Myocyte (in vitro differentiated cells): ENCODE results near the gene NR5A2. TPM values are rescaled to one million over a fixed set of nuclear protein-coding genes. Genes with fewer than 3 reads are reported as not detected.

Experiments
- DNase-seq: peaks from one replicate; pipeline ENCODE4 v3.0.0-alpha.2; 2012; ENCODE audit warnings: low read depth
- polyA plus RNA-seq: library from polyadenylated mRNA; unstranded; fragments of >200 nt; gene quantifications from one replicate; pipeline ENCODE4 v1.2.1, GENCODE V29; 2012; ENCODE audit warnings: missing spikeins
- total RNA-seq: library from RNA; depleted of rRNA; stranded (reverse); fragments of >200 nt; gene quantifications from 2 replicates; pipeline ENCODE4 v1.2.3, GENCODE V29; 2014

The NR5A2 gene
- not detected in 2 replicates for total RNA-seq
- not detected for polyA plus RNA-seq

DNA sequence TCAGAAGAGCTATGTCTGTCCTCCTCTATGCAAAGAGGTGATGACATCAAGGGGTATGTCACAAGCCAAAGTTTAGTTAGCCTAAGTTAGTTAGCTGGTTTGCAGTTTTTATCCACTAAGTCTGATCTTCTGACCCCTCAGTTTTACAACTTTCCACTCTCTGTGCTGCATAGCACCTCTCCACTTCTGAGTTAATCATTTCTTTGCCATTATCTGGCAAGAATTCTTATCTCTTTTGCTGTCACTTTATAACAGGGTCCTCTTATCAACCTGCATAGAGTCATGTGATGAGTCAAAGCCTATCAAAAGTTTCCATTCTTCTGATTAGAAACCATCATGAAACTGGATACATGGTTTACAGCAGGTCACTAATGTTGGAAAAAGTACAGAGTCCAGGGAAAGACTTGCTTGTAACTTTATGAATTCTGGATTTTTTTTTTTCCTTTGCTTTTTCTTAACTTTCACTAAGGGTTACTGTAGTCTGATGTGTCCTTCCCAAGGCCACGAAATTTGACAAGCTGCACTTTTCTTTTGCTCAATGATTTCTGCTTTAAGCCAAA, at the start of gene NR5A2:
TSS of gene NR5A2 (plus strand) at position 447 of the 560 bp plus-strand sequence. CDS start 138 bp downstream, outside the sequence.
- no peak for DNase-seq

DNA sequence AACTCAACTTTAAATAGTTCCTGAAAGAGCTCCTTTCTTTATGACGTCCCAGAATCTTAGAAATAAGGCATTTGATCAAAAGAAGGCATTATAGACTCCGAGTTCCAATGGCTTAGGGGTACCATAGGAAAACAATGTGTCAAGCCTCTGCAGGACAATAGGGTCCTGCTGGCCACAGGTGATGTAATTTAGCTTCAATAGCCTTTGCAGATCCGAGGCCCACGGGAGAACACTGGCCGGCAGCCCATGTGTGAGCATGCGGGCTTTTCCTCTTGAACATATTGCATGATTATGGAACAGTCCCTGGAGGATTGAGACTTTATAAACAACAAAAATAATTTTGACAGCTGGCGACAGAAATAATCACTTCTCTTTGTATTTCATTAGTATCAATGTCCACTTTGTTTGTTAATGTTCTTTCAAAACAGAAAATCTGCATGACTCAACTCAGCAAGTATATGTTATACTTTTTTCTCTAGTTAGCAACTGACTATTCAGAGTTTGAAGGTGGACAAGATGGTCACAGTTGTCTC, 49.0 kb upstream of the NR5A2 start:
- DNase-seq = no peak

DNA sequence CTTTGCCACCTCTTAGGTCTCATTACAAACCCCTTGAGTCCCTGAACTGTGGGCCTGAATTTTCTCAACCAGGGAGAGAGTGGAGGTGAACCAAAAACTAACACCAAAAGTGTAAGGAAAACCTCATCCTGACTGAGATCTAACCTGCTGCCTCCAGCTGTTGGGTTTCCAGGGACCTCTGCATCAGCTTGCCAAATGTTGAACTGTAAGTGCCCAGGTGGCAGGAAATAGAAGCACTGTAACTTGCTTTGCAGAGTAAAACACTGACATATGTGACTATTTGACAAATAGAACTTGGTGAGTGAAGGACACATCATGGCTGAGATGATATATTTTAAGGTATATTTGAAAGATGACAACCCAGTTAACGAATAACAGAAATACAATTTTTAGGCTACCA, 48.4 kb upstream of the NR5A2 start:
- no peak for DNase-seq

DNA sequence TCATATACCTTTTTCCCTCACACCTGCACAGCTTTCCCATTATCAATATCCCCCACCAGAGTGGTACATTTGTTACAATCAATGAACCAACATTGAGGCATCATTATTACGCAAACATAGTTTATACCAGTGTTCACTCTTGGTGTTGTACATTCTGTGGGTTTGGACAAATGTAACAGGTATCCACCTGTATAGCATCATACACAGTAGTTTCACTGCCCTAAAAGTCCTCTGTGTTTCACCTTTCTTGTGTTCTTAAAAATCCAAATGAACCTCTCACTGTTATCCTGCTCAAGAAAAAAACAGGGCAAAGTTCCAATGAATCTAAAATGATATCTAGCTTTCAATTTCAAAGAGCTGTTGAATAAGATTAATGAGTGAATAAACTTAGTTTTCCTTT, 45.9 kb upstream of the NR5A2 start:
- no peak for DNase-seq

DNA sequence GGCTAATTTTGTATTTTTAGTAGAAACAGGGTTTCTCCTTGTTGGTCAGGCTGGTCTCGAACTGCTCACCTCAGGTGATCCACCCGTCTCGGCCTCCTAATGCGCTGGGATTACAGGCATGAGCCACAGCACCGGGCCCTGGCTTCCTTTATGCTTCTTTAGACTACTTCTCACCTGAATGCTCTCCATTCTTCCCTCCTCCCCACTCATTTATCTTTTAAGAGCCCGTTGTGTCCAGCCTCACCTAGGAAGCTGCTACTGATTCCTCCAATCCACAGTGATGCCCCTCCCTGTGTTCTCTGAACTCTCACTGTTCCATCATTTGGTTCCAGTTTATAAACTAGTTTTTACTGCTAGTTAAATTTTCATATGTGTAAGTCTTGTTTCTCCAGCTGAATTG, 44.9 kb upstream of the NR5A2 start:
- DNase-seq = no peak

DNA sequence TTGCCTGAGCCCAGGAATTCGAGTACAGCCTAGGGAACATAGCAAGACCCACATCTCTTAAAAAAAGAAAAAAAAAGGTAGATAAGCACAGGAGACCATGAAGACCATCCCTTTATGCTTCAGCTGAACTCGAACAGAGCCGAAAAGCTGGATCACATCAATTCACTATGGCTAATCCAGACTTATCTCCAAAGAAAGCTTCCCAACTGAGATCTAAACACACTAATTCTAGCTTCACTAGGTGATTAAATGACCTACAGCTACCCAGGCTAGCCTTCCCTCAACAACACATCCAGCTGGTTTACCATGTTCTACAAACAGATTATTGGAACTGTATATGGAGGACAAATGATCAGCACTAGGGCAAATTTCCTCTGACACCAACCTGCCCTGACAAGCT, 44.0 kb upstream of the NR5A2 start:
- DNase-seq = no peak

DNA sequence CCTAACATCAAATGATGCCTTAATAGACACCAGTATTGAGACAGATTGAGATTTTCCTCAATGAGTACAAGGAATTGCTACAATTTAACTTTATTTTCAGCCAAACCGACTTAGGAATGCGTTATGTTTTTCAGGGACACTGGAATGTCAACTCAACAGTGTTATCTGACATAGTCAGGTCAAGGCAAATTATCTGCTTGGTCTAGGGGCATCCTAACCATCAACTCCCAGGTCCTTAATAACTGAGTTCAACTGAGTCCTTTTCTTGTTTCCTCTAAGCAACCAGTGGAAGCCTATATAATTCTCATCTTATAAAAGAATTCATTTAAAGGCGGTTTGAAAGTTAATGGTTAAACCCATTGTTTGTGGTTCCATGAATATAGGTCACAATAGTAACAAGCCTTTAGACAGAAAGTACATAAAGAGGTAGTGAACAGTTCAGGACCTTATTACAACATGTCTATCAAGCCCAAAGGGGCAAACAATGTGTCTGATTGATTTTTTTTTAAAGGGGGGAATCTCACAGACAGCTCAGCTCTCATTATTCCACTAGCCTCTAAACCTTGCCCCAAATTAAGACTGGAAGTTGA, 32.3 kb upstream of the NR5A2 start:
- DNase-seq = no peak

DNA sequence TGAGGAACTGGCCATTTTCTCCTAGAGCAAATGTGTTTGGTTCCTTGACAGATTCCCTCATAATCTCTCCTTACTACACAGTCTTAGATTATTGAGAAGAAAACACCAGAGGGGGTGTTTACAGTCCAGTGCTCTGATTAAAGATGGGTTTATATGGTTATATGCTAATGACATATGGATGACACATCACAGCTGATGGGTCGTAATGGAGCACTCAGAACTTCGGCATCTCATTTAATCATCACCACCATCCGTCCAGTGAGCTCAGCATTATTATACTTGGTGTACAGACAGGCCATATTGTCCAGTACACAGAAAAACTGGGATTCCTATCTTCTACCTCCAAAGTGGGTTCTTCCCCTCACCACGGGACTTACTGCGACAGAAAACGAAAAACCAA, 22.3 kb upstream of the NR5A2 start:
- no peak for DNase-seq

DNA sequence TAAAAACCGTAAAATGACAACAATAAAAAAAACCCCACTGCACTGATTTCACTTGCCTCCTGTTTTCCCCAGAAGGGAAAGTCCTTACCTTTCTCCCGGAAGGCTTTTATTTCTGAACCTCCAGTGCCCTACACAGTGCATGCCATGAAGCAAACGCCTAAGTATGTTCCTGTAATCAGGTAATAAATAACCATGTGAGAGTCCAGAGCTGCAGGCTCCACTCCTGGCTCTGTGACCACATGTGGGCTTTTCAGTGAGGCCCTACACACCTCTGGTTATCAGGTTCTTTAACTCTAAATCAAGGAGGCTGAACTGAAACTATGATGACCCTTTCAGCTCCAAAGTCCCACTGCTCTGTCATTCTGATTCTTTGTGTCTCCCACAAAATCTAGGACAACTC, 20.8 kb upstream of the NR5A2 start:
- no peak for DNase-seq

DNA sequence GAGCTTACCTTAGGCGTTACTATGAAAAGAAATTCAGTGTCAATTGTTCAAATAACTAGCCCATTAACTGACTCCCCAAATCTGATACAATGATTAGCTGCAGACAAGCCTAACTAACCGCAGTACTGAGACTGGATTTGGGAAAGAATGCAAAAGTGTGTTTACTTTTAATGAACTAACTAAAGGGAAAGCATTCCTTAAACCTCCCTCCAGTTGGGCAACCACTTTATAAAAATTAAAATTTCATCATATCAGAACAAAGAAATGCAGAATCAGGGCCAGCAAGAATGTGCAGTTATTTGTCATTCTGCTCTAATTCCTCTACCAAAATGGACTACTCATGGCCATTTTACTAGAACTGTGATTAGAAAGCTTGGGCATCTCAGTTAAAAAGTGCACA, 11.7 kb upstream of the NR5A2 start:
- no peak for DNase-seq

DNA sequence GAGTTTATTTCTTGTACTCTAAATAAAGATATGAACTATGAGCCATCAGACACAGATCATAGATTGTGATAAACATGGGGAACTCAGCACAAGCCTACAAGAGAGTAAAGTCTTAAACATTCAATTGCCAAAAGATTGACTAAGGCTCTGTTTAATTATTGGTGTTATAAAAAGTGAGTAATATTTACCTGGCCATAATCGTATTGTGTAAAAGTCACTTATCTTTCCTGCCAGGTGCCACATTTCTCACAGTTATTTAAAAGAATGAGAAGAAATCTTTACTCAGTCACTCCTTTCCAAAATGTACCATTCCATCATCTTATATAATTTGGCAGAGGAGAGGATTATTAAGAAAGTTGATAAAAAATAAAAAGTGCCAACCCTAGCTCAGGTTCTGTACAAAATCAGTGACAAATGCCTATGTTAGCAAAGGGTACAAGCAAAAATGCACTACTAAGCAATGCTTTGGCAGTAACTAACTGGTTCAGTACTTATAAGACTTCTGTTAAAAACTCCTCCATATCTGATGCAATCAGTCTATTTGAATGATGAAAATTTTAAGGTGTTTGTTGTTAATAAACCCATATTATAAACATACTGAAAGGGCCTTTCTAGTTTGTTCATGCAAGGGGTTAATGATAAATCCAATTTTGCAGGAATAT, 5.8 kb upstream of the NR5A2 start:
- DNase-seq = no peak

DNA sequence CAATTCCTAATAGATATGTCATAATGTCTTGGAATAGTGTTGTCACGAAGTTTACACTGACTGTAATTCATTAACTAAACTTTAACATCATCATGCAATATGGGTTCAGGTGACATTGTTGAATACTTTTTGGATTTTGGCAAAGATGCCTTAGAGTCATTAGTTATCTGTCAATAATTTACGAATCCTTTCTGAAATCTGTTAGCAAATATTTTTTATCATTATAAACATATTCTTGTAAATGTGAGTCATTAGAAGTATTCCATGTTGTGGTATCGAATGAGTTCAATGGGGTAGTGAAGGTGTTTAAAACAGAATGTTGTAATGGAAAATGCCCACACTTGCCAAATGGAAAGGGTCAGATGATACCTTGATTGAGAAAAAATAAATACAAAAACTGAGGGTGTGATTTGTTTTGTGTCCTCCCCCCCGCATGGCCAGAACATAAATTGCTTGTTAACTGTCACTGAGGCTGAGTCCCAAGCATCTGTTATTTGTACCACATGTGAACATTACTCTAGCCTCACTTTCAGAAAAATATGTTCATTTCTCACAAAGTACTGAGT, 5.2 kb upstream of the NR5A2 start:
- DNase-seq = no peak

DNA sequence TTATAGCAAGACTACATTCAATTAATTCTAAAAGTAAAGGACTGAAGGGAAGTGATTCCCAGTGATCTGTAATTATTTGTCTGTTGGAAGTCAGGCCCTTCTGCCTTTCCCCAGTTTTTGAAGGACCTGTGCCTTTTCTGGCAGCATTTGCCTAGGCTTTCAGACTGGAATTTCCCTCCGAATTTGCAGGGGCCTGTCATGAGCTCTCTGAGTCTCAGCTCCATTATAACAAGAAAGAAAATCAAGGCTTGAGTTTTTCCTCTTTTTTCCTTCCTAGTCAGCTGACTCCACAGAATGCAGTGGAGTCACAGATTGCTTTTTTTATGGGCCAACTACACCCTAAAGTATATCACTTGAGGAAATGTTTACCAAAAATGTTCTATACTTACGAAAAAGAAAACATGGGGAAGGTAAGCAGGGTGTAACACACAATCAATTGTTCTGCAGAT, 1.1 kb downstream of the NR5A2 start:
- no peak for DNase-seq

DNA sequence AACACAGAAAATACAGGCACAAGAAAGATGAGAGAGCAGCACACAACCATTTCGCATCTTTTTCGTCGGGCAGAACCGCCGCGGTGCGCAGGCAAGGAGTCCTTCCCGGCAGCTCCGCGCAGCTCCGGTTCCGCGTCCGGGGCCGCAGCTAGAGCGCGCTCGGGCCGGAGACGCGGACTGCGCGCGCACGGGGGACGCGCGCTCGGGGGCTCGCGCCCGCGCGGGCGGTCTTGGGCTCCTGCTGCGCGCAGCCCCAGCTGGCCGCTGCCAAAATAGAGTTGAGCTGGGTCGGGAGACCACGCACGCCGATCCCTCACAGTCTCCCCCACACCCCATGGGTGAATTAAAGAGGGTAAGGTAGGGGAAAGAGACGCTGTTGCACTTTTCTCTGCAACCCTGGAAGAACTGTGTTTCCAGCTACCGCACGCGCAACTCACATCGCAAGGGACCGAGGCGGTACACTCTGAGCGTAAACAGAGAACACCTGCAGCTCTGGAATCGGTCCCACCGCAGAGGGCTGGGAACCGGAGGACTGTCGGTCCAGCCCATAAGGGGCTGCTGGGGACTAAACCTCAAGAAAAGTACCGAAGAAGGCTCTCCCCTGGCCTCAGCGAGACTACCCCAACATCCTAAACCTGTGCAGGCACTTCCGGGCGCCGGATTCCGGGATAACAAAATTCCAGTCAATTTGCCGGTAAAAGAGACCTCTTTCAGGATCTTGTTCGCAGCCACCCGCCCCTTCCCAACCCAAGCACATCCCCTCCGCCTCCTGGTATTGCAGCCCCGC, 1.7 kb downstream of the NR5A2 start:
- DNase-seq = no peak

DNA sequence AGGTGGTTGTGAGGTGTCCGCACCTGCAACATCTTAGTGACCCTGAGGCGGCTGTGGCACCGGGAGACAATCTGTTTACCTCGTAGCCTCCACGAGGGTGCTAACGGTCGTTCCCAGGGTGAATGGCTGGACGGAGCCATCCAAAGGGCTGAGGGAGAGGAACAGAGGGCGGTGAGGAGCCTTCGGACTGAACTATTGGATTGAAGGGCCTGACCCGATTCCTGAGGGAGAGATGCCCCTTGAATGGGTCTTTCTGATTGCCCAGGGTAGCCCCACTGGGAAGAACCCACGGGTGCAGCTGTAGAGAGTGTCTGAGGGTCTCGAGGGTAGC, 2.3 kb downstream of the NR5A2 start:
- no peak for DNase-seq

DNA sequence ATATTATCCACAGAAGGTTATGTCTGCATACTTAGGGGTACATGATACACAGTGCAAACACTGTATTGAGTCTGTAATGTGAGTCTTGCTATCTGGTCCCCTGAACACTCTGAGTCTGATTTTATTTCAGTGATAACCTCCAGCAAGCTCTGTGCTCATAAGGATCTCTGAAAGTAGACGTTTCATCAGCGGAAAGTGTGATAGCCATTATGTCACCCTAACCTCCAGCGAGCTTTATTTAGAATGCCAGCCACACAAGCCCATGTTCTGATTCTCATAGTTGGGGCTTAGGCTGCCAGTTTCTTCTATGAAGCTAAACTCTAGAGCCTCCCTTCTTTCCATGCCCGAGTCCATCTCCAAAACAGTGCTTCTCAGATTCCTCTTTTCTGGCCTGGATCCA, 3.3 kb downstream of the NR5A2 start:
- no peak for DNase-seq

DNA sequence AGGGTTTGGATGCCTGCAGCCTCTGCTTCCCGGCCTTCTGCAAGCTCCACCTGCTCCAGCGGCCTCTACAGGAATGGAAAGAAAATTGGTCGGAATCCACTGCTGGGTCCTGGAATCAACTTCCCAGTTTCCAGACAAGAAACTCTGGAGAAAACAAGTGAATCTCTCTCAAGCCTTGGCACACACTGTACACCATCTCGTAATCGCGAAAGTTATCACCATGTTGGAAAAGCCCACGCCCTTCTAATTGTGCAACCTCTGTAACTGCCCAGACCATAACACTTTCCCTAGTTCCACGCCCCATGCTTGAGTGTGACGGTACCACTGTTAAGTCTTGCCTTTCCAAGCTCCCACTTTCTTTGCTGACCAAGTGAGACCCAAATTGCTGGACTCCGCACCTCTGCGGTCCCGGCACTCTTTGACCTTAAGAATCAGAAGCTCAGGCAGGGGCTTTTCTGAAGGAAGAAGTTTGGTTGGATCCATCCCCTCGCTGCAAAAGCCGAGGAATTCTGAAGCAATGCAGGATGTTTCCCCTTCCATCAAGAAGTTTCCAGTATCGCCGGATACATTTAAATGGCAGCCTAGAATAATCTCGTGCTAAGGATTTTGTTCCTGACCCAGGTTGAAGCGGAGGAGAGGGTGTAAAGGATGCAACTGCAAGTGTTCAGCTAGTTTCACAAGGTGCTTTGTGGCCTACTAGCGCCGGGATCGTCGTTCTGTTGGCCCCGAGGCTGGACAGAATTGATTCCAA, 6.2 kb downstream of the NR5A2 start:
- DNase-seq = no peak

DNA sequence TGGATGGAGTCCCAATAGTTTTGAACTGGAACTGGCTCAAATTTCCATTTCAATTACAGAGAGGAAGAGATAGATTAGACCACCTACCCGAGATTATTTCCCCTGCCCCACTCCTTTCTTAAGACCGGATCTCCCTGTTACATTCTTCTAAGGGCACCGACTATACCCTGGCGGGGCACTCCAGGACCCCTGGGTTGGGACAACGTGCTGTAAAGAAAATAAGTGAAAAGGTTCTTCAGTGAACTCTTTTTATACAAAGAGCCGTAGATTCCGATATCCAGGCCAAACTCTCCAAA, 6.7 kb downstream of the NR5A2 start:
- DNase-seq = no peak

DNA sequence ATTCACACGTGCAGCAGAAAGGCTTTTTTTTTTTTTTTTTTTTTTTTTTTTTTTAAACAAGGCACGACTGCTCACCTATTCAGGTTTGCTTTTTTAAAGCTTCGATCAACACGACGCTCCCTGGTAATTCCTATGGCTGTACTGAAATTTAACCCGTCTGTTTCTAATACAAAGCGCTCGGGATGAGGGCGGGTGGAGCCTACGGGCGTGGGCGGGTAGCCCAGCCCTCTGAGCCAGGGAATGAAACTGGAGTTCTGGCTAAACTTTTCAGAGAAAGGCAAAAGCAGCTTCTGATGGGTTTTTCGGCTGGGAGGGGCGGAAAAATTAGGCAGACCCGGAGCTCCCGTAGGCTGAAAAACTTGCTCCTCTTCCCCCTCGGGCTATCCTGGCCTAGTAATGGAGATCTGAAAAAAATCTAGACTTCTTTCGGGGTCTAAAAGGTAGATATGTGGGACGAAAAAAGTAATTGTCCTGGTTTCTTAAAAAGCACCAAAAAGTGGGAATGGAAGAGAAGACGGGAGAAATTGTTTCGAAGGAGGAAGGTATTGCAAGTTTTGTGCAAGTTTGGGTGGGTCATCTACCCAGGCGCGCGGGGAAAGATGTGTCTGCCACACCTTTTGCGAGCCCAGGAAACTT, 7.4 kb downstream of the NR5A2 start:
- no peak for DNase-seq

DNA sequence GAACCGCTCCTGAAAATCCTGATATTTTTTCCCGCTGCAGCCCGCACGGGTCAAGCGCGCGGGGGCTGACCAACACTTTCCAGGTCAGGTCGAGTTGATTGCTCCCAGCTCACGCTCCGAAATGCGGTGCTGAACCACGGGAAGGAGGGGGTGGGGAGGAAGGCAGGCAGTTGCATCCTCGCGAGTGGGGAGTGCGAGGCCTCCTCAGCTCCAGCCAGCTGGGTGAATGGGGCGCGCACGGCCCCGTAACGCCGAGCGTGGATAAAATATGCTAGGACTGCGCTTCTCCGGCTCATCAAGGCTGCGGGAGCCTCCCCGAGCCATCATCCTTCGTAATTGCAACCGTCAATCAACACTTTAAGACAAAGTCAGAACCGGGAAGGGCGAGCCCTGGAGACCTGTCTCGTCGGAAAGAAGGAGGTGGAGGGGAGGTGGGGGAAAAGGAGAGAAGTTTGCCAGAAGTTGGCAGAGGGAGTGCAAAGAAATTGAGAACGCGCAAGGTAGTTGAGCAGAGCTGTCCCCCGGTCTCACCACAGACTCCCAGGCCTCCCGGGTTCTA, 8.0 kb downstream of the NR5A2 start:
- no peak for DNase-seq
